KMS-11 (cell line): ENCODE data around the gene BPIFA2.

Source experiments
- H2AFZ ChIP-seq: fragments of 200-600 bp; sonication (generic); 2 replicates; pipeline ENCODE4 v1.6.1; 2016; ENCODE audit warnings: antibody characterized with exemption, mixed run types, low read depth
- H3K27ac ChIP-seq: fragments of 200-600 bp; sonication (generic); 2 replicates; pipeline ENCODE4 v1.6.1; 2016; ENCODE audit warnings: mild to moderate bottlenecking, mixed run types
- H3K27me3 ChIP-seq: fragments of 200-600 bp; sonication (generic); 2 replicates; pipeline ENCODE4 v1.6.1; 2017; ENCODE audit warnings: mild to moderate bottlenecking, low read depth, mixed run types, moderate library complexity; ENCODE audit not compliant: insufficient read depth
- H3K36me3 ChIP-seq: fragments of 200-600 bp; sonication (generic); 2 replicates; pipeline ENCODE4 v1.6.1; 2017; ENCODE audit warnings: mild to moderate bottlenecking, mixed run types; ENCODE audit not compliant: insufficient read depth
- H3K4me1 ChIP-seq: fragments of 200-600 bp; sonication (generic); 2 replicates; pipeline ENCODE4 v1.6.1; 2016; ENCODE audit warnings: mild to moderate bottlenecking, low read depth, mixed run types; ENCODE audit not compliant: poor library complexity, severe bottlenecking
- H3K4me2 ChIP-seq: fragments of 200-600 bp; sonication (generic); 2 replicates; pipeline ENCODE4 v1.7.0; 2016; ENCODE audit warnings: mild to moderate bottlenecking, mixed run types
- H3K4me3 ChIP-seq: fragments of 200-600 bp; sonication (generic); IDR thresholded peaks from 2 replicates; pipeline ENCODE4 v1.6.1; 2017; ENCODE audit warnings: low read depth, low read length, mixed read lengths; ENCODE audit not compliant: insufficient read depth
- H3K79me2 ChIP-seq: fragments of 200-600 bp; sonication (generic); 2 replicates; pipeline ENCODE4 v1.6.1; 2016; ENCODE audit warnings: low read depth, mixed run types; ENCODE audit not compliant: insufficient read depth
- H3K9ac ChIP-seq: fragments of 200-600 bp; sonication (generic); 2 replicates; pipeline ENCODE4 v1.6.1; 2016; ENCODE audit warnings: mild to moderate bottlenecking, mixed run types
- H4K20me1 ChIP-seq: fragments of 200-600 bp; sonication (generic); 2 replicates; pipeline ENCODE4 v1.6.1; 2016; ENCODE audit warnings: mild to moderate bottlenecking, mixed run types; ENCODE audit not compliant: insufficient read depth
- TF ChIP-seq, protein P1 (sequence below): fragments of 200-600 bp; sonication (generic); conservative IDR thresholded peaks from 2 replicates; pipeline ENCODE4 v1.6.1; 2017; ENCODE audit warnings: low read depth, mild to moderate bottlenecking, antibody characterized with exemption, low read length, moderate library complexity, mixed read lengths

BPIFA2 gene

DNA sequence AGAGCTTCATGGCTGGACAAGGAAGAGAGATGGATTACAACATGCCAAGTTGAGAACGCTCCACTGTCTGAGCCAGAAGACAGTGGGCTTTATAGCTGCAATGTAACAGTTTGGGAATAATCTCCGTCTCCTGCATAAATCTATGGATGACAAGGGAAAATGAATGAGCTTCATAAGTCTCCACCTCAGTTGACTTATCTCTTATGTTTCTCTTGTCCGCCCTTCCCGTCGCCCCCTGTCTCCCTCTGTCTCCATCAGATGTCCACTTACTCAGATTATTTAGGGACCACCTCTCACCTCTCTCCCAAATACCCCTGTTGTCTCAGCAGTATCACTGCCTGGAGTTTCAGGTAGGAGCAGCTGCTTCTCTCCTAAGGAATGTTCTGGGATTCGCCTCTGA is 13.7 kb upstream of the BPIFA2 start:
- no peaks in the 10 kb centered on the region; the same call in 1 of the 2 replicates for H3K27me3 ChIP-seq
- H3K27ac ChIP-seq: no peak overlapping the region
- no peak overlapping the region for H2AFZ ChIP-seq
- no peak overlapping the region for H3K4me2 ChIP-seq
- H4K20me1 ChIP-seq: no peaks in the 10 kb centered on the region
- no peaks in the 10 kb centered on the region for H3K4me1 ChIP-seq
- TF ChIP-seq, protein P1, sequence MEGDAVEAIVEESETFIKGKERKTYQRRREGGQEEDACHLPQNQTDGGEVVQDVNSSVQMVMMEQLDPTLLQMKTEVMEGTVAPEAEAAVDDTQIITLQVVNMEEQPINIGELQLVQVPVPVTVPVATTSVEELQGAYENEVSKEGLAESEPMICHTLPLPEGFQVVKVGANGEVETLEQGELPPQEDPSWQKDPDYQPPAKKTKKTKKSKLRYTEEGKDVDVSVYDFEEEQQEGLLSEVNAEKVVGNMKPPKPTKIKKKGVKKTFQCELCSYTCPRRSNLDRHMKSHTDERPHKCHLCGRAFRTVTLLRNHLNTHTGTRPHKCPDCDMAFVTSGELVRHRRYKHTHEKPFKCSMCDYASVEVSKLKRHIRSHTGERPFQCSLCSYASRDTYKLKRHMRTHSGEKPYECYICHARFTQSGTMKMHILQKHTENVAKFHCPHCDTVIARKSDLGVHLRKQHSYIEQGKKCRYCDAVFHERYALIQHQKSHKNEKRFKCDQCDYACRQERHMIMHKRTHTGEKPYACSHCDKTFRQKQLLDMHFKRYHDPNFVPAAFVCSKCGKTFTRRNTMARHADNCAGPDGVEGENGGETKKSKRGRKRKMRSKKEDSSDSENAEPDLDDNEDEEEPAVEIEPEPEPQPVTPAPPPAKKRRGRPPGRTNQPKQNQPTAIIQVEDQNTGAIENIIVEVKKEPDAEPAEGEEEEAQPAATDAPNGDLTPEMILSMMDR: no peak
- H3K9ac ChIP-seq: no peak overlapping the region
- no peak overlapping the region for H3K4me3 ChIP-seq
- H3K79me2 ChIP-seq: no peaks in the 10 kb centered on the region
- H3K36me3 ChIP-seq: no peaks in the 10 kb centered on the region

DNA sequence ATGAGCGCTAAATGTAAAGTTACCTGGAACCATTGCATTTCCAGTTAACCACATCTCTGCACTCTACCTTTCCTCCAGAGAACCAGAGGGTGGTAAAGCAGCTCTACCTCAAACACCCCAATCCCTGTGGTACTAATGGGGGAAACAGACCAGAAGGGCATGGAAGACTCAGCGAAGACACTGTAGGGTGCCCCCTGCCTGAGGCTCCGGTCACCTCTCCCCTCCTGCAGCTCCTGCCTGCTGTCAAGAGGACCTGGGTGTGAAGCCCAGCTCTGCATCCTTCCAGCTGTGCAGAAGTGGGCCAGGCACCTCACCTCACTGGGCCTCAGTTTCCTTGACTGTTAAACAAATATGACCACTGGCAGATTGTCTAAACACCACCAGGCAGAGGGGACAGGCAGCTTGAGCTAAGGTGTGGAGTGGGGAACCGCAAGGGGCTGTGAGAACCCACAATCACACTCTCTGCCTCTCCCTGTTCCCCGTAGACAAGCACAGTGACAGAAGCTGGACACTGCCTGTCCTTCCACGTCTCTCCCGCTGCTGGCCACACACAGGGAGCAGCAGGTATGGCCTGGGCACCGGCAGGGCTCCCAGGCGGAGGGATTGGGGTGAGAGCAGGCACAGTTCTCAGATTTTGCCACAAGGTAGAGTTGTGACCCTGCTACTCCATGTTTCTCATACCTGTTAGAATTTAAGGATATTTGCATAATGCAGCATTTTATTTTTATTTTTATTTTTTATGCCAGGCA is 9.1 kb upstream of the BPIFA2 start:
- H3K9ac ChIP-seq: no peak overlapping the region
- H3K79me2 ChIP-seq: no peaks in the 10 kb centered on the region
- H3K27me3 ChIP-seq: no peaks in the 10 kb centered on the region; the same call in 1 of the 2 replicates
- H3K36me3 ChIP-seq: no peaks in the 10 kb centered on the region
- no peak overlapping the region for H3K27ac ChIP-seq
- H3K4me3 ChIP-seq: no peak overlapping the region
- no peak overlapping the region for H3K4me2 ChIP-seq
- no peaks in the 10 kb centered on the region for H4K20me1 ChIP-seq
- TF ChIP-seq, protein P1: no peak
- H3K4me1 ChIP-seq: no peaks in the 10 kb centered on the region
- no peak overlapping the region for H2AFZ ChIP-seq

DNA sequence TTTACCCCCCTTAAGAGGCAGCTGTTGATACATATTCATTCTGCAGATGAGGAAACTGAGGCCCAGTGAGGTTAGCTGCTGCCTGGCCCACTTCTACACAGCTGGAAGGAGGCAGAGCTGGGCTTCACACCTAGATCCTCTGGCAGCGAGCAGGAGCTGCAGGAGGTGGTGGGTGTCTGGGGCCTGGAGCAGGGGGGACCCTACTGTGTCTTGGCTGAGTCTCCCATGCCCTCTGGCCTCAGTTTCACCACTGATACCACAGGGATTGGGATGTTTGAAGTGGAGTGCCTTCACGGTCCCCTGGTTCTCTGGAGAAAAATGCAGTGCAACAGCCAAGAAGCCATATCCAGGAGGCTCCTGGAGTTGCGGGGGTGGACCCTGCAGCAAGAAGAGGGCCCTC is 8.2 kb upstream of the BPIFA2 start:
- H3K27me3 ChIP-seq: no peaks in the 10 kb centered on the region; the same call in 1 of the 2 replicates
- H2AFZ ChIP-seq: no peak overlapping the region
- no peaks in the 10 kb centered on the region for H3K79me2 ChIP-seq
- no peak overlapping the region for H3K4me2 ChIP-seq
- no peak overlapping the region for H3K27ac ChIP-seq
- no peak overlapping the region for H3K4me3 ChIP-seq
- TF ChIP-seq, protein P1: no peak
- H3K4me1 ChIP-seq: no peaks in the 10 kb centered on the region
- H3K36me3 ChIP-seq: no peaks in the 10 kb centered on the region
- H3K9ac ChIP-seq: no peak overlapping the region
- no peaks in the 10 kb centered on the region for H4K20me1 ChIP-seq

DNA sequence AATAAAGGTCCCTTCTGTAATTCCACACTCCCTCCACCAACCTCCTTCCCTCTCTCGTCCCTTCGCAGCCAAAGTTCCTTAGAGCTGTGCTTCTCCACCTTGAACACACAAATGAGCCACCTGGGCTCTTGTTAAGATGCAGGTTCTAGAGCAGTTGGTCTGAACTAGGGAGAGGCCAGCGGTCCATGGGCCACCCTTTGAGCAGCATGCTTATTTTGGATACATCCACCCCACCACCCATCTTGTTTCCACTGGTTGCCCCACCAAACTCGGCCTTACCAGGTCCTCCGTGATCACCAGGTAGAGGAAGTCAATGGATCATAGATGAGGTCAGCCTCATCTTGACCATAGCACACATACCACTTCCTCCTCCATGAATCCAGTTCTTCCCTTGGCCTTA is 7.3 kb upstream of the BPIFA2 start:
- no peak overlapping the region for H3K4me3 ChIP-seq
- H3K27ac ChIP-seq: no peak overlapping the region
- H4K20me1 ChIP-seq: no peaks in the 10 kb centered on the region
- H2AFZ ChIP-seq: no peak overlapping the region
- H3K4me1 ChIP-seq: no peaks in the 10 kb centered on the region
- no peaks in the 10 kb centered on the region for H3K79me2 ChIP-seq
- H3K36me3 ChIP-seq: no peaks in the 10 kb centered on the region
- H3K27me3 ChIP-seq: no peaks in the 10 kb centered on the region; the same call in 1 of the 2 replicates
- no peak overlapping the region for H3K4me2 ChIP-seq
- TF ChIP-seq, protein P1: no peak
- no peak overlapping the region for H3K9ac ChIP-seq
